H9 (cell line): Measurements from ENCODE around the gene CACNA1I. TPM values are rescaled to one million over a fixed set of nuclear protein-coding genes. Genes with fewer than 3 reads are reported as not detected.
A peak's percentile ranks its signal among the peaks of the same experiment; 100 is the strongest.

Experiments used
- DNase-seq: peaks from one replicate; pipeline ENCODE4 v3.0.0-alpha.2; 2017
- H2AFZ ChIP-seq: one replicate; pipeline ENCODE4 v1.6.1; 2013; ENCODE audit warnings: mild to moderate bottlenecking, low read length, control low read depth, moderate library complexity
- H2AK5ac ChIP-seq: 2 replicates; pipeline ENCODE4 v1.6.1; 2013; ENCODE audit warnings: low read length, control low read depth, mixed read lengths; ENCODE audit not compliant: insufficient read length
- H2BK120ac ChIP-seq: one replicate; pipeline ENCODE4 v1.6.1; 2013; ENCODE audit warnings: low read depth, mild to moderate bottlenecking, low read length, control low read depth, inconsistent platforms; ENCODE audit not compliant: poor library complexity, severe bottlenecking
- H2BK12ac ChIP-seq: 2 replicates; pipeline ENCODE4 v1.6.1; 2013; ENCODE audit warnings: low read length, control low read depth, mixed read lengths, low read depth; ENCODE audit not compliant: insufficient read length
- H2BK15ac ChIP-seq: 2 replicates; pipeline ENCODE4 v1.6.1; 2013; ENCODE audit warnings: low read depth, low read length, control low read depth
- H2BK20ac ChIP-seq: one replicate; pipeline ENCODE4 v1.6.1; 2013; ENCODE audit warnings: low read depth, mild to moderate bottlenecking, low read length, control low read depth, inconsistent platforms; ENCODE audit not compliant: poor library complexity, severe bottlenecking
- H2BK5ac ChIP-seq: 2 replicates; pipeline ENCODE4 v1.6.1; 2013; ENCODE audit warnings: low read length, control low read depth, mixed read lengths; ENCODE audit not compliant: insufficient read length
- H3K14ac ChIP-seq: 2 replicates; pipeline ENCODE4 v1.6.1; 2013; ENCODE audit warnings: low read length, control low read depth; ENCODE audit not compliant: insufficient read depth
- H3K18ac ChIP-seq: 2 replicates; pipeline ENCODE4 v1.6.1; 2013; ENCODE audit warnings: low read depth, mild to moderate bottlenecking, mixed read lengths, low read length, control low read depth; ENCODE audit not compliant: insufficient read length
- H3K23ac ChIP-seq: 2 replicates; pipeline ENCODE4 v1.6.1; 2013; ENCODE audit warnings: low read length, control low read depth, mixed read lengths, low read depth; ENCODE audit not compliant: insufficient read length
- H3K23me2 ChIP-seq: 2 replicates; pipeline ENCODE4 v1.6.1; 2013; ENCODE audit warnings: low read depth, mild to moderate bottlenecking, mixed read lengths, low read length, control low read depth; ENCODE audit not compliant: insufficient read length, poor library complexity, severe bottlenecking
- H3K27ac ChIP-seq: 2 replicates; pipeline ENCODE4 v1.5.1; 2013; ENCODE audit warnings: low read length, control low read depth, mixed read lengths, low read depth; ENCODE audit not compliant: insufficient read length
- H3K27me3 ChIP-seq: 2 replicates; pipeline ENCODE4 v1.6.1; 2013; ENCODE audit warnings: low read length, control low read depth, inconsistent platforms; ENCODE audit not compliant: insufficient read depth
- H3K4ac ChIP-seq: 2 replicates; pipeline ENCODE4 v1.6.1; 2013; ENCODE audit warnings: low read depth, mild to moderate bottlenecking, control low read depth, inconsistent platforms, low read length, moderate library complexity
- H3K4me1 ChIP-seq: 2 replicates; pipeline ENCODE4 v1.6.1; 2013; ENCODE audit warnings: low read length, control low read depth, inconsistent platforms; ENCODE audit not compliant: insufficient read depth
- H3K4me2 ChIP-seq: 2 replicates; pipeline ENCODE4 v1.6.1; 2013; ENCODE audit warnings: low read length, control low read depth, mixed read lengths; ENCODE audit not compliant: insufficient read length, insufficient read depth
- H3K56ac ChIP-seq: 2 replicates; pipeline ENCODE4 v1.6.1; 2013; ENCODE audit warnings: low read depth, mild to moderate bottlenecking, mixed read lengths, low read length, control low read depth; ENCODE audit not compliant: insufficient read length
- H3K79me1 ChIP-seq: 2 replicates; pipeline ENCODE4 v1.6.1; 2013; ENCODE audit warnings: low read depth, mild to moderate bottlenecking, moderate library complexity, low read length, control low read depth, inconsistent platforms; ENCODE audit not compliant: insufficient read depth, poor library complexity, severe bottlenecking
- H3K79me2 ChIP-seq: 2 replicates; pipeline ENCODE4 v1.6.1; 2013; ENCODE audit warnings: low read length, control low read depth, inconsistent platforms; ENCODE audit not compliant: insufficient read depth
- H3K9ac ChIP-seq: 2 replicates; pipeline ENCODE4 v1.6.1; 2013; ENCODE audit warnings: low read length, control low read depth, mixed read lengths; ENCODE audit not compliant: insufficient read length; ENCODE audit errors: extremely low read depth
- H3K9me3 ChIP-seq: one replicate; pipeline ENCODE4 v1.6.1; 2013; ENCODE audit warnings: low read depth, low read length, inconsistent platforms; ENCODE audit not compliant: control insufficient read depth
- H3T11ph ChIP-seq: one replicate; pipeline ENCODE4 v1.6.1; 2013; ENCODE audit warnings: mild to moderate bottlenecking, low read length, control low read depth, inconsistent platforms
- H4K20me1 ChIP-seq: one replicate; pipeline ENCODE4 v1.6.1; 2013; ENCODE audit not compliant: control insufficient read depth, insufficient read length, insufficient read depth
- H4K5ac ChIP-seq: 2 replicates; pipeline ENCODE4 v1.6.1; 2013; ENCODE audit warnings: low read depth, mild to moderate bottlenecking, mixed read lengths, low read length, control low read depth; ENCODE audit not compliant: insufficient read length
- H4K8ac ChIP-seq: replicated peaks from 2 replicates; pipeline ENCODE4 v1.6.1; 2013; ENCODE audit warnings: low read length, control low read depth, mixed read lengths, low read depth; ENCODE audit not compliant: insufficient read length
- H4K91ac ChIP-seq: 2 replicates; pipeline ENCODE4 v1.6.1; 2013; ENCODE audit warnings: low read depth, mild to moderate bottlenecking, moderate library complexity, mixed read lengths, low read length, control low read depth; ENCODE audit not compliant: insufficient read length
- H3K27ac Mint-ChIP-seq, 3 experiments: 2 replicates in 2 of 3; 3 replicates in 1 of 3; pipeline ENCODE4 v1.8.0; 2020 to 2021; ENCODE audit warnings: mixed read lengths in 3 of 3, mild to moderate bottlenecking in 1 of 3, moderate library complexity in 1 of 3
- H3K27me3 Mint-ChIP-seq: 2 replicates; pipeline ENCODE4 v1.8.0; 2021; ENCODE audit warnings: low read depth, mild to moderate bottlenecking, moderate library complexity, mixed read lengths
- H3K36me3 Mint-ChIP-seq, 3 experiments: 2 replicates in 2 of 3; 3 replicates in 1 of 3; pipeline ENCODE4 v1.8.0; 2020 to 2021; ENCODE audit warnings: low read depth in 3 of 3, mixed read lengths in 3 of 3; ENCODE audit not compliant: insufficient read depth in 1 of 3
- H3K4me1 Mint-ChIP-seq, 2 experiments: 2 replicates each; pipeline ENCODE4 v1.8.0; 2020; ENCODE audit warnings: mixed read lengths in 2 of 2
- H3K4me3 Mint-ChIP-seq, 2 experiments: 2 replicates in 1 of 2; 3 replicates in 1 of 2; pipeline ENCODE4 v1.8.0; 2020 to 2021; ENCODE audit warnings: mild to moderate bottlenecking in 2 of 2, mixed read lengths in 2 of 2, moderate library complexity in 1 of 2
- H3K9me3 Mint-ChIP-seq, 2 experiments: 2 replicates in 1 of 2; 3 replicates in 1 of 2; pipeline ENCODE4 v1.8.0; 2020; ENCODE audit warnings: mild to moderate bottlenecking in 2 of 2, mixed read lengths in 2 of 2, moderate library complexity in 1 of 2
- CTCF ChIP-seq: fragments of 200-600 bp; sonication (generic); conservative IDR thresholded peaks from 3 replicates; pipeline ENCODE4 v1.8.0; 2021; ENCODE audit warnings: antibody characterized with exemption, mild to moderate bottlenecking
- WGBS: extraction: QIAGEN DNeasy Blood & Tissue Kit; methylation state at CpG from one replicate; pipeline ENCODE4 v1.1.7; 2013; ENCODE audit warnings: missing lambda C conversion rate, low lambda C conversion rate, mixed read lengths; ENCODE audit not compliant: insufficient read length; ENCODE audit errors: extremely low coverage; 5-methylcytosine and 5-hydroxymethylcytosine counted together
- total RNA-seq: library from RNA; stranded (reverse); gene quantifications from 2 replicates; pipeline ENCODE4 v1.2.1, GENCODE V29; 2021

Gene CACNA1I
- total RNA-seq, 1 experiment from 2014 or later: 0.50 TPM

DNA sequence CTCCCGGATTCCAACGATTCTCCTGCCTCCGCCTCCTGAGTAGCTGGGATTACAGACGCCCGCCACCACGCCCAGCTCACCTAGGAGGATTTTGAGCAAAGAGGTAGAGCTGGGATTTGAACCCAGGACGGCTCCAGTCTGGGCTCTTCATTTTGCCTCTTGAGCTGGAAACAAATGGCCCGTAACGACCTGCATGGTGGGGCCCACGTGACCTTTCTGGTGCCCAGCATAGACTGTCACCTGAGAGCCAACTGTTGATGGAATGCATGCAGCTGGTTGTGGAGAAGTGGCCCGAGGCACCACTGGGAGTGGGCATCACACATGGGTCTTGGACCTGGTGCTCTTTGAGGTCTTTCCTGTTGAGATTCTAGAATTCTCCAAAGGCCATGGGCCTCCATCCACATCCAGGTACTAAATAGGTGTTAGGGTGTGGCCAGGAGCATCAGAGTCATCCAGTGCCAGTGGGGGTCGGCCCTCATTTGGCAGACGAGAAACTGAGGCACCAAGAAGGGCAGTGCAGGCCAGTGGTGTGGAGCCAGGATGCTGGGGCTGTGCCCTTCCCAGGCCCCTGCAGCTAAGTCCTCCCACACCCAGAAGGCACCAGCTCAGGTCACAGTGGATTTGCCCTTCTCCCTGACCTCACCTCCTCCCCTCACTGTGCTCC lies 46.3 kb upstream of the CACNA1I start:
- H3K27ac Mint-ChIP-seq: peak overlapping the region in 1 of 3 experiments; percentile 55; a peak in 2 of 7 replicates

More for the DNA sequence above, 46.3 kb upstream of the CACNA1I start:
- no peak overlapping the region for H4K8ac ChIP-seq
- no peak for DNase-seq
- no peak overlapping the region for H2BK20ac ChIP-seq
- no peak overlapping the region for H2AFZ ChIP-seq
- no peak overlapping the region for H2BK15ac ChIP-seq
- H3K27me3 ChIP-seq: no peaks in the 10 kb centered on the region
- H3K9ac ChIP-seq: no peak overlapping the region
- Mint-ChIP-seq H3K36me3 (peaks cover 27 to 68% (median 54%) of the 10 kb centered on the region in 3 experiments), H3K4me3 (peak overlapping the region; percentile 21 to 27; a peak in 3 of 5 replicates), H3K9me3 (peaks cover 0 to 2% of the 10 kb centered on the region in 2 experiments; a peak in 3 of 5 replicates), H3K27me3 (peaks cover 2% of the 10 kb centered on the region), H3K4me1 (peaks cover 29 to 35% of the 10 kb centered on the region in 2 experiments)
- peaks cover 8% of the 10 kb centered on the region; the same call in 1 of the 2 replicates for H3K79me2 ChIP-seq
- H3K56ac ChIP-seq: no peak overlapping the region
- H3K18ac ChIP-seq: no peak overlapping the region
- no peak overlapping the region for H4K91ac ChIP-seq
- peaks cover 9% of the 10 kb centered on the region for H3K23me2 ChIP-seq
- no peak overlapping the region for H3K27ac ChIP-seq
- no peaks in the 10 kb centered on the region for H3K79me1 ChIP-seq
- no peak overlapping the region for H3K4ac ChIP-seq
- WGBS: no CpG with 5 or more reads among the region's 13 CpGs
- H3K23ac ChIP-seq: no peak overlapping the region
- H2BK12ac ChIP-seq: no peak overlapping the region
- H3K4me1 ChIP-seq: no peaks in the 10 kb centered on the region; the same call in 1 of the 2 replicates
- H3K4me2 ChIP-seq: no peak overlapping the region
- no peak overlapping the region for H3K14ac ChIP-seq
- no peak overlapping the region for H2BK5ac ChIP-seq
- no peaks in the 10 kb centered on the region for H3K9me3 ChIP-seq
- H2BK120ac ChIP-seq: no peak overlapping the region
- H4K20me1 ChIP-seq: peaks cover 9% of the 10 kb centered on the region
- H3T11ph ChIP-seq: no peak overlapping the region
- no peak overlapping the region for H4K5ac ChIP-seq
- H2AK5ac ChIP-seq: no peak overlapping the region
- TF ChIP-seq CTCF: no peak
